GM20000 (cell line): ENCODE measurements around the gene CEP55.
A peak's percentile ranks its signal among the peaks of the same experiment; 100 is the strongest.

Experiments used
- DNase-seq: peaks from one replicate; pipeline ENCODE4 v3.0.0; 2012; ENCODE audit warnings: low spot score
- CTCF ChIP-seq: IDR thresholded peaks from 2 replicates; pipeline ENCODE4 v1.5.1; 2012; ENCODE audit warnings: mild to moderate bottlenecking, control low read depth; ENCODE audit errors: extremely low read depth, missing control alignments

Gene CEP55

GRCh38 chr10:93494494-93494893 lies 1.9 kb upstream of the CEP55 start:
- TF ChIP-seq CTCF = no peak
- DNase-seq = no peak

- TF ChIP-seq CTCF = no peak
- DNase-seq = peak; percentile 15
These were observed 624 bp upstream of the CEP55 start for GRCh38 chr10:93495654-93496321.

GRCh38 chr10:93498166-93498565 lies 1.8 kb downstream of the CEP55 start:
- DNase-seq = no peak
- no peak for TF ChIP-seq CTCF

- DNase-seq = no peak
- TF ChIP-seq CTCF = no peak
These were observed 5.2 kb downstream of the CEP55 start for GRCh38 chr10:93501650-93502049.

- DNase-seq = peak; percentile 28
- no peak for TF ChIP-seq CTCF
These were observed 6.7 kb downstream of the CEP55 start for GRCh38 chr10:93503075-93503474.

- no peak for TF ChIP-seq CTCF
- DNase-seq = no peak
These were observed 8.7 kb downstream of the CEP55 start for GRCh38 chr10:93505075-93505474.

- no peak for TF ChIP-seq CTCF
- DNase-seq = no peak
These were observed 13.4 kb downstream of the CEP55 start for GRCh38 chr10:93509816-93510215.
